Activated naive CD4-positive, alpha-beta T cell treated with anti-CD3 and anti-CD28 coated beads for 36 hours (primary cell): ENCODE data around the gene INCENP. TPM values are rescaled to one million over a fixed set of nuclear protein-coding genes. Genes with fewer than 3 reads are reported as not detected.

Source experiments
- CTCF ChIA-PET: fragments of 350-600 bp; sonication (Branson Sonifier 250); formaldehyde crosslinking; loops from one replicate; lab custom pipeline; 2021; ENCODE audit warnings: antibody characterized with exemption; lab: Charles Lee
- DNase-seq: peaks from one replicate; pipeline ENCODE4 v3.0.0-alpha.2; 2020
- H3K27ac Mint-ChIP-seq: one replicate; pipeline ENCODE4 v1.8.0; 2021; ENCODE audit warnings: mild to moderate bottlenecking, mixed read lengths
- H3K27me3 Mint-ChIP-seq: one replicate; pipeline ENCODE4 v1.8.0; 2021; ENCODE audit warnings: low read depth, mixed read lengths
- H3K36me3 Mint-ChIP-seq: one replicate; pipeline ENCODE4 v1.8.0; 2021; ENCODE audit warnings: low read depth, mixed read lengths
- H3K4me1 Mint-ChIP-seq: one replicate; pipeline ENCODE4 v1.8.0; 2021; ENCODE audit warnings: low read depth, mixed read lengths
- H3K4me3 Mint-ChIP-seq: one replicate; pipeline ENCODE4 v1.8.0; 2021; ENCODE audit warnings: mild to moderate bottlenecking, moderate library complexity, mixed read lengths
- H3K9me3 Mint-ChIP-seq: one replicate; pipeline ENCODE4 v1.8.0; 2021; ENCODE audit warnings: mixed read lengths
- intact Hi-C: fragments of 100-400 bp; cut with micrococcal nuclease; formaldehyde crosslinking; loops from one replicate; pipeline ENCODE4 v1.15.1; 2023
- total RNA-seq, 2 experiments: library from RNA; stranded (reverse); gene quantifications; one replicate each; pipeline ENCODE4 v1.2.3, GENCODE V29; 2021

Gene INCENP
- total RNA-seq, 2 experiments from 2014 or later = 156 to 161 TPM

DNA sequence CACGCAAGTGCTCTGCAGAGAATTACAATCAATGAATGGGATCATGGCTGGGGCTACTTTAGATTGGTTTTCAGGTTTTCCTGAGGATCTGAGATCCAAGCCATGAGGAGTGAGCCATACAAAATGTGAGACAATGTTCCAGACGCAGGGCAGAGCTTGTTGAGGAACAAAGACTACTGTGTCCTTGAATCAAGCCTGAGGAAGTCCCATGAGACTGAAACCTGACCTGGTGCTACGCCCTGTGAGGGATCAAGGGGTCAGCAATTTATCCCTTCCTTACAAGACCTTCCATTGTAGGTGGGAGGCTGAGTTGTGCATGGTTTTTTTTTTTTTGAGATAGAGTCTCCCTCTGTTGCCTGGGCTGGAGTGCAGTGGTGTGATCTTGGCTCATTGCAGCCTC is 2.1 kb downstream of the INCENP start:
- Mint-ChIP-seq H3K27me3 (no peaks in the 10 kb centered on the region), H3K4me3 (peak overlapping the region; percentile 82), H3K36me3 (peaks cover 36% of the 10 kb centered on the region), H3K27ac (no peak overlapping the region), H3K4me1 (peaks cover 29% of the 10 kb centered on the region), H3K9me3 (no peaks in the 10 kb centered on the region)
- intact Hi-C loops = no loop called here
- CTCF ChIA-PET = no interaction called here
- no peak for DNase-seq

GRCh38 chr11:62127426-62127825 is 3.6 kb downstream of the INCENP start:
- Mint-ChIP-seq H3K4me3 (no peak overlapping the region), H3K36me3 (peaks cover 48% of the 10 kb centered on the region), H3K9me3 (no peaks in the 10 kb centered on the region), H3K4me1 (peaks cover 37% of the 10 kb centered on the region), H3K27me3 (no peaks in the 10 kb centered on the region), H3K27ac (no peak overlapping the region)
- DNase-seq = no peak
- CTCF ChIA-PET = interaction anchor here (1.9 kb wide), 1 partner anchor 19 kb away, joined by 6 read pairs; no protein-coding TSS in a partner anchor
- intact Hi-C loops = no loop called here

- no peaks in the 10 kb centered on the region for H3K9me3 Mint-ChIP-seq
- peaks cover 55% of the 10 kb centered on the region for H3K36me3 Mint-ChIP-seq
- no peak overlapping the region for H3K4me3 Mint-ChIP-seq
- H3K4me1 Mint-ChIP-seq = peaks cover 40% of the 10 kb centered on the region
- CTCF ChIA-PET = interaction anchor here (1.9 kb wide), 1 partner anchor 20 kb away, joined by 6 read pairs; no protein-coding TSS in a partner anchor
- DNase-seq = no peak
- no peak overlapping the region for H3K27ac Mint-ChIP-seq
- intact Hi-C loops = no loop called here
- H3K27me3 Mint-ChIP-seq = no peaks in the 10 kb centered on the region
Measured at GRCh38 chr11:62127941-62128770, 4.3 kb downstream of the INCENP start.

GRCh38 chr11:62128835-62129234 is 5.0 kb downstream of the INCENP start:
- peaks cover 37% of the 10 kb centered on the region for H3K4me1 Mint-ChIP-seq
- no peak for DNase-seq
- CTCF ChIA-PET = interaction anchor here (1.9 kb wide), 1 partner anchor 20 kb away, joined by 6 read pairs; no protein-coding TSS in a partner anchor

DNA sequence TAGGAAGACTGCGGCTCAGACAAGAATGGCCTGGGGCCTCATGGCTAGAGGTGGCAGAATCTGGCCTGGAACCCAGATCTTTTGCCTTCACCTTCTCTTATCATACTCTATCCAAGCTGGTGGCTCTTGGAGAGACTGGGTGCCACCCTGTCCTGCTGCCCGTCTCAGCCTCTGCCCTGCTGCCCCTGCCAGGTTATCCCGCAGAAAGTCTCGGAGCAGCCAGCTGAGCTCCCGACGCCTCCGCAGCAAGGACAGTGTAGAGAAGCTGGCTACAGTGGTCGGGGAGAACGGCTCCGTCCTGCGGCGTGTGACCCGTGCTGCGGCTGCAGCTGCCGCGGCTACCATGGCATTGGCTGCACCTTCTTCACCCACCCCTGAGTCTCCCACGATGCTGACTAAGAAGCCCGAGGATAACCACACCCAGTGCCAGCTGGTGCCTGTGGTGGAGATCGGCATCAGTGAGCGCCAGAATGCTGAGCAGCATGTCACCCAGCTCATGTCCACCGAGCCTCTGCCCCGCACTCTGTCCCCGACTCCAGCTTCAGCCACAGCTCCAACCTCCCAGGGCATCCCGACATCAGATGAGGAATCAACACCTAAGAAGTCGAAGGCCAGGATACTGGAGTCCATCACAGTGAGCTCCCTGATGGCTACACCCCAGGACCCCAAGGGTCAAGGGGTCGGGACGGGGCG is 5.9 kb downstream of the INCENP start:
- H3K4me3 Mint-ChIP-seq = no peak overlapping the region
- H3K27me3 Mint-ChIP-seq = no peaks in the 10 kb centered on the region
- peaks cover 37% of the 10 kb centered on the region for H3K4me1 Mint-ChIP-seq
- no peak for DNase-seq
- H3K27ac Mint-ChIP-seq = no peak overlapping the region
- CTCF ChIA-PET = interaction anchor here (0.5 to 2.1 kb wide), 2 partner anchors 22 to 876 kb away, joined by 4 to 9 read pairs; no protein-coding TSS in a partner anchor
- intact Hi-C loops = no loop called here
- H3K36me3 Mint-ChIP-seq = peaks cover 59% of the 10 kb centered on the region
- no peaks in the 10 kb centered on the region for H3K9me3 Mint-ChIP-seq

More at GRCh38 chr11:62128835-62129234, 5.0 kb downstream of the INCENP start:
- Mint-ChIP-seq H3K27me3 (no peaks in the 10 kb centered on the region), H3K9me3 (no peaks in the 10 kb centered on the region), H3K4me3 (no peak overlapping the region), H3K36me3 (peaks cover 57% of the 10 kb centered on the region), H3K27ac (no peak overlapping the region)
- intact Hi-C loops = no loop called here

DNA sequence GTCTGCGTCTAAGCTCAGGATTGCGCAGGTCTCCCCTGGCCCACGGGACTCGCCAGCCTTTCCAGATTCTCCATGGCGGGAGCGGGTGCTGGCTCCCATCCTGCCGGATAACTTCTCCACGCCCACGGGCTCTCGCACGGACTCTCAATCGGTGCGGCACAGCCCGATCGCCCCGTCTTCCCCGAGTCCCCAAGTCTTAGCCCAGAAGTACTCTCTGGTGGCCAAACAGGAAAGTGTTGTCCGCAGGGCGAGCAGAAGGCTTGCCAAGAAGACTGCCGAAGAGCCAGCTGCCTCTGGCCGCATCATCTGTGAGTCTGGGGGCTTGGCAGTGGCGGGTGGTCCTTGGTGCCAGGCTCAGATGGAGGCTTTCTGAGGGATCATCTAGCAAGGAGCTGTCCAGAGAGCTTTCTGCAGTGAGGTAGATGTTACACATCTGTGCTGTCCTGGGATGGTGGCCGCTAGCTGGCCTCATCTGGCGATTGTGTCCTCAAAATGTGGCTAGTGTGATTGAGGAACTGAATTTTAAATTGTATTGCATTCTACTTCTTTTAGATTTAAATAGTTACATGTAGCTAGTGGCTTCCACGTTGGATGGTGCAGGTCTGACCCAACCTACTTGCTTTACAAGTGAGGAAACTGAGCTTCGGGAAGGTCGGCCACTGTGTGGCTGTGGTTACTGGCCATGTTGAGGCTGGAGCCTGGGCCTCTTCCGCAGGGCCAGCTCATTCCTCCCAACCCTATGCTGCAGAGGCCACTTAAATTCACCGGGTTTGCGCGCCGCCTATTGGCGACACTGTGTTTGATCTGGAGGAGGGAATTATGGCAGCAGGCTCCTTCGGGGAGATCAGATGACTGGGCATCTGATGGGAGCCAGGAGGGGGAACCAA is 6.7 kb downstream of the INCENP start:
- no peaks in the 10 kb centered on the region for H3K9me3 Mint-ChIP-seq
- H3K27ac Mint-ChIP-seq = no peak overlapping the region
- intact Hi-C loops = no loop called here
- CTCF ChIA-PET = interaction anchor here (0.9 to 2.1 kb wide), 3 partner anchors 22 to 49 kb away, joined by 3 to 9 read pairs (median 4); no protein-coding TSS in a partner anchor
- H3K27me3 Mint-ChIP-seq = no peaks in the 10 kb centered on the region
- DNase-seq = no peak
- peaks cover 34% of the 10 kb centered on the region for H3K4me1 Mint-ChIP-seq
- H3K36me3 Mint-ChIP-seq = peaks cover 56% of the 10 kb centered on the region
- no peak overlapping the region for H3K4me3 Mint-ChIP-seq

GRCh38 chr11:62131170-62131464 is 7.3 kb downstream of the INCENP start:
- Mint-ChIP-seq H3K9me3 (no peaks in the 10 kb centered on the region), H3K27ac (no peak overlapping the region), H3K36me3 (peaks cover 55% of the 10 kb centered on the region), H3K27me3 (no peaks in the 10 kb centered on the region), H3K4me1 (peaks cover 29% of the 10 kb centered on the region), H3K4me3 (no peak overlapping the region)
- CTCF ChIA-PET = interaction anchor here (0.9 to 2.1 kb wide), 3 partner anchors 23 to 49 kb away, joined by 3 to 9 read pairs (median 4); no protein-coding TSS in a partner anchor
- intact Hi-C loops = no loop called here
- DNase-seq = no peak

DNA sequence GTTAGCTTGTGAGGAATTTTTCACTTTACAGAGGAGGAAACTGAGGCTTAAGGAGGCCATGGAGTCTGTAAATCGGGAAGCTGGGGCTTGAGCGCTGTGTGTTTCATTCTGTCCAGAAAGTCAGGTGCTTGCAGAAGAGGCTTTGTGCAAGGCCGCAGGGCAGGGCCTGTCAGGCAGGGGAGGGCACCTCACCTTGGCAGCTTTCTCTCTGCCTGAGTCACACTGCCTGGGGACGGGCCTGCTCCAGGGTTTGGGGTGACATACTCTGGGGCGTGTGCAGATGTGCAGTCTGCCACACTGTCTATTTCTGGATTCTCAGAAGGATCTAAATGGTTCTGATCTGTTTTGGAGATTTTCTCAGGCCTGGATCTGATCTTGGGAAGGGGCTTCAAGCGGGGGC is 8.4 kb downstream of the INCENP start:
- H3K36me3 Mint-ChIP-seq = peaks cover 59% of the 10 kb centered on the region
- DNase-seq = no peak

DNA sequence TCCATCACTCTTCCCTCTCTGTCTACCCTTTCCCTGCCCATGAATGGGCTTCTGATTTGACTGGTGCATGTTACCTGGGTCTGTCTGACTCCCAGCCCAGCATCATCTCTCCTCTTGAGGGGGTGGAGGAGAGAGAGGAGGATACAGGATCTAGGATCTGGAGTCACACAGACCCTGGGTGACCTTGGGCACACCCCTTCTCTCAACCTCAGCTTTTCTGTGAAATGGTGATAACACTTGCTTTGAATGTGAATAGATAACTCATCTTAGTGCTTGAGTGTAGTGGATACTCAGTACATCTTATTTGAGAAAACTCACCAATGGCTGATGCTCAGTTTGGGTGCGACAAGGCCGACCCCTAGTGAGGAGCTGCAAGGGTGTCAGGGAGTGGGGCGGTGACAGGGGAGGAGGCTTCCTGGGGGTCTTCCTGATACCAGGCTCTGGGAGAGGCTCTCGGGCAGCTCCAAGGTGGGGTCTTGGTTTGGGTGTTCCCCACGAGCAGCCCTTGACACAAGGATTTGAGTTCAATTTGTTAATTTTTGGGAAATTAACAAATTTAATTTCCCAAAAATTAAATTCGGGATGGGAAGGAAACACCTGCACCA is 9.0 kb downstream of the INCENP start:
- H3K27me3 Mint-ChIP-seq = no peaks in the 10 kb centered on the region
- H3K9me3 Mint-ChIP-seq = no peaks in the 10 kb centered on the region
- DNase-seq = no peak
- H3K36me3 Mint-ChIP-seq = peaks cover 56% of the 10 kb centered on the region
- CTCF ChIA-PET = interaction anchor here (0.9 to 1.1 kb wide), 2 partner anchors 43 to 186 kb away, joined by 3 read pairs; no protein-coding TSS in a partner anchor
- no peak overlapping the region for H3K27ac Mint-ChIP-seq
- no peak overlapping the region for H3K4me3 Mint-ChIP-seq
- H3K4me1 Mint-ChIP-seq = peaks cover 22% of the 10 kb centered on the region
- intact Hi-C loops = no loop called here

More for the DNA sequence above, 8.4 kb downstream of the INCENP start:
- CTCF ChIA-PET = interaction anchor here (0.6 kb wide), 1 partner anchor 46 kb away, joined by 3 read pairs; no protein-coding TSS in a partner anchor
- no peak overlapping the region for H3K27ac Mint-ChIP-seq
- H3K27me3 Mint-ChIP-seq = no peaks in the 10 kb centered on the region
- no peak overlapping the region for H3K4me3 Mint-ChIP-seq
- intact Hi-C loops = no loop called here
- H3K4me1 Mint-ChIP-seq = peaks cover 26% of the 10 kb centered on the region
- no peaks in the 10 kb centered on the region for H3K9me3 Mint-ChIP-seq

GRCh38 chr11:62133328-62134065 is 9.7 kb downstream of the INCENP start:
- no peak for DNase-seq
- intact Hi-C loops = no loop called here
- Mint-ChIP-seq H3K27ac (no peak overlapping the region), H3K4me1 (peaks cover 22% of the 10 kb centered on the region), H3K9me3 (no peaks in the 10 kb centered on the region), H3K36me3 (peaks cover 58% of the 10 kb centered on the region), H3K4me3 (no peak overlapping the region), H3K27me3 (no peaks in the 10 kb centered on the region)
- CTCF ChIA-PET = interaction anchor here (0.9 to 1.1 kb wide), 2 partner anchors 42 to 186 kb away, joined by 3 read pairs; no protein-coding TSS in a partner anchor

- CTCF ChIA-PET = no interaction called here
- H3K9me3 Mint-ChIP-seq = no peaks in the 10 kb centered on the region
- intact Hi-C loops = no loop called here
- peaks cover 15% of the 10 kb centered on the region for H3K4me1 Mint-ChIP-seq
- DNase-seq = no peak
- H3K27ac Mint-ChIP-seq = no peak overlapping the region
- no peak overlapping the region for H3K4me3 Mint-ChIP-seq
- no peaks in the 10 kb centered on the region for H3K27me3 Mint-ChIP-seq
- peaks cover 33% of the 10 kb centered on the region for H3K36me3 Mint-ChIP-seq
Measured at GRCh38 chr11:62137276-62137861, 13.6 kb downstream of the INCENP start.
